ENCODE results near the gene NPC2. TPM values are rescaled to one million over a fixed set of nuclear protein-coding genes. Genes with fewer than 3 reads are reported as not detected.

Gene NPC2
- total RNA-seq, 1 experiment from 2014 or later: 137 TPM

DNA sequence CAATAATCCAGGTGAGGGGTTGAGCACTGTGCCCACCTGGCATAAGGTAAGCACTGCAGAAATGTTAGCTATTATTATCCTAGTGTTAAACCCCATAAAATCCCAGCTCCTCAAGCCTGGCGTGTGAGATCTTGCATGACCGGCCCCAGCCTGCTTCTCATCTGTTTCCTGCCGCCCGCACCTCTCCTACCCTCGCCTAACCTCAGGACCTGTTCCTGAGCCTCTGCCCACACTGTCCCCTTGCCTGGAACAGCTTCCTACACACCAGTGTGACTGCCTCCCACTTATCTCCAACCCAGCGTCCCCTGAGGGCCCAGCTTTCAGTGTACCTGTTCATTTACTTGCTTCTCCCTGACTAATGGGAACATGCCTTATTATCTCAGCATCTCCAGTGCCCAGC lies 25.1 kb upstream of the NPC2 start:
- H3K4me2 ChIP-seq (ENCODE audit: insufficient read depth, insufficient read length, low read length): no peak overlapping the region
- no peaks in the 10 kb centered on the region for H3K4me1 ChIP-seq (ENCODE audit: insufficient read depth, low read length)
- H2AK5ac ChIP-seq (ENCODE audit: insufficient read length, low read length): no peak overlapping the region
- Mint-ChIP-seq H3K4me1 (peaks cover 17 to 18% of the 10 kb centered on the region in 2 experiments), H3K4me3 (no peak overlapping the region; a peak in 1 of 5 replicates), H3K36me3 (ENCODE audit: insufficient read depth in 1 of 3, low read depth in 3 of 3) (no peaks in the 10 kb centered on the region), H3K27me3 (ENCODE audit: low read depth) (peaks cover 1% of the 10 kb centered on the region; the same call in 1 of the 2 replicates), H3K9me3 (no peaks in the 10 kb centered on the region), H3K27ac (no peak overlapping the region)
- H4K20me1 ChIP-seq (ENCODE audit: control insufficient read depth, insufficient read depth, insufficient read length): no peaks in the 10 kb centered on the region
- no peak overlapping the region for H3K56ac ChIP-seq (ENCODE audit: insufficient read length, low read depth, low read length)
- no peak overlapping the region for H4K5ac ChIP-seq (ENCODE audit: insufficient read length, low read depth, low read length)
- no peak overlapping the region for H3K9ac ChIP-seq (ENCODE audit: extremely low read depth, insufficient read length, low read length)
- H3K79me2 ChIP-seq (ENCODE audit: insufficient read depth, low read length): no peaks in the 10 kb centered on the region
- H2BK15ac ChIP-seq (ENCODE audit: low read depth, low read length): no peak overlapping the region
- H3T11ph ChIP-seq (ENCODE audit: low read length): no peak overlapping the region
- H2AFZ ChIP-seq (ENCODE audit: low read length): no peak overlapping the region
- H3K23ac ChIP-seq (ENCODE audit: insufficient read length, low read depth, low read length): no peak overlapping the region
- H3K27me3 ChIP-seq (ENCODE audit: insufficient read depth, low read length): no peaks in the 10 kb centered on the region
- no peak for DNase-seq
- TF ChIP-seq, protein P1, sequence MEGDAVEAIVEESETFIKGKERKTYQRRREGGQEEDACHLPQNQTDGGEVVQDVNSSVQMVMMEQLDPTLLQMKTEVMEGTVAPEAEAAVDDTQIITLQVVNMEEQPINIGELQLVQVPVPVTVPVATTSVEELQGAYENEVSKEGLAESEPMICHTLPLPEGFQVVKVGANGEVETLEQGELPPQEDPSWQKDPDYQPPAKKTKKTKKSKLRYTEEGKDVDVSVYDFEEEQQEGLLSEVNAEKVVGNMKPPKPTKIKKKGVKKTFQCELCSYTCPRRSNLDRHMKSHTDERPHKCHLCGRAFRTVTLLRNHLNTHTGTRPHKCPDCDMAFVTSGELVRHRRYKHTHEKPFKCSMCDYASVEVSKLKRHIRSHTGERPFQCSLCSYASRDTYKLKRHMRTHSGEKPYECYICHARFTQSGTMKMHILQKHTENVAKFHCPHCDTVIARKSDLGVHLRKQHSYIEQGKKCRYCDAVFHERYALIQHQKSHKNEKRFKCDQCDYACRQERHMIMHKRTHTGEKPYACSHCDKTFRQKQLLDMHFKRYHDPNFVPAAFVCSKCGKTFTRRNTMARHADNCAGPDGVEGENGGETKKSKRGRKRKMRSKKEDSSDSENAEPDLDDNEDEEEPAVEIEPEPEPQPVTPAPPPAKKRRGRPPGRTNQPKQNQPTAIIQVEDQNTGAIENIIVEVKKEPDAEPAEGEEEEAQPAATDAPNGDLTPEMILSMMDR (conservative IDR thresholded peaks at IDR 0.05): no peak
- no peak overlapping the region for H2BK120ac ChIP-seq (ENCODE audit: low read depth, low read length, poor library complexity, severe bottlenecking)
- H3K27ac ChIP-seq (ENCODE audit: insufficient read length, low read depth, low read length): no peak overlapping the region
- H4K8ac ChIP-seq (replicated peaks; ENCODE audit: insufficient read length, low read depth, low read length): no peak overlapping the region
- no peak overlapping the region for H3K14ac ChIP-seq (ENCODE audit: insufficient read depth, low read length)
- no peak overlapping the region for H2BK12ac ChIP-seq (ENCODE audit: insufficient read length, low read depth, low read length)
- no peak overlapping the region for H3K4ac ChIP-seq (ENCODE audit: low read depth, low read length)
- WGBS (ENCODE audit: extremely low coverage, insufficient read length, low lambda C conversion rate): no CpG with 5 or more reads among the region's 6 CpGs
- H2BK20ac ChIP-seq (ENCODE audit: low read depth, low read length, poor library complexity, severe bottlenecking): no peak overlapping the region
- H4K91ac ChIP-seq (ENCODE audit: insufficient read length, low read depth, low read length): no peak overlapping the region
- no peaks in the 10 kb centered on the region for H3K23me2 ChIP-seq (ENCODE audit: insufficient read length, low read depth, low read length, poor library complexity, severe bottlenecking)
- no peak overlapping the region for H2BK5ac ChIP-seq (ENCODE audit: insufficient read length, low read length)
- H3K9me3 ChIP-seq (ENCODE audit: control insufficient read depth, low read depth, low read length): no peaks in the 10 kb centered on the region
- no peaks in the 10 kb centered on the region for H3K79me1 ChIP-seq (ENCODE audit: insufficient read depth, low read depth, low read length, poor library complexity, severe bottlenecking)
- no peak overlapping the region for H3K18ac ChIP-seq (ENCODE audit: insufficient read length, low read depth, low read length)
